GM12878 (cell line): Measurements from ENCODE around the gene FKBP3. TPM values are rescaled to one million over a fixed set of nuclear protein-coding genes. Genes with fewer than 3 reads are reported as not detected.

Experiments
- ATAC-seq: fragments of 200-7000 bp; cut with Tn5 transposase; 3 replicates; pipeline ENCODE4 v1.9.1; 2020; ENCODE audit warnings: mild to moderate bottlenecking, moderate library complexity
- BruUV-seq: library from RNA; stranded (reverse); fragments of 400-500 nt; replicated peaks from 2 replicates; lab custom pipeline; 2021; lab: Mats Ljungman, UMichigan
- CTCF ChIA-PET: fragments of 300-600 bp; sonication (Branson Sonifier 250); formaldehyde crosslinking; extraction: SDS; loops from one replicate; lab custom pipeline; 2021; ENCODE audit warnings: inconsistent platforms; lab: Yijun Ruan, JAX
- POLR2A ChIA-PET: fragments of 350-600 bp; formaldehyde crosslinking; extraction: SDS; loops from one replicate; lab custom pipeline; 2021; ENCODE audit warnings: inconsistent platforms; lab: Charles Lee
- RAD21 ChIA-PET: fragments of 300-600 bp; sonication (Branson Sonifier 250); formaldehyde crosslinking; loops from one replicate; lab custom pipeline; 2023; ENCODE audit warnings: antibody characterized with exemption; ENCODE audit not compliant: unreplicated experiment; lab: Charles Lee
- SMC1A ChIA-PET: fragments of 300-600 bp; sonication (Branson Sonifier 250); formaldehyde crosslinking; loops from one replicate; lab custom pipeline; 2023; ENCODE audit not compliant: unreplicated experiment, uncharacterized antibody; lab: Charles Lee
- DNase-seq: peaks from one replicate; pipeline ENCODE4 v3.0.0-alpha.2; 2011; ENCODE audit warnings: low read depth, low spot score
- FAIRE-seq: peaks from 3 replicates; lab custom pipeline; 2011; peaks lifted over from hg19 to GRCh38; lab: Jason Lieb, UNC
- H2AFZ ChIP-seq: 2 replicates; pipeline ENCODE4 v1.6.0; 2011; ENCODE audit warnings: low read depth, low read length, control low read depth; ENCODE audit not compliant: control insufficient read depth
- H3K27ac ChIP-seq: 2 replicates; pipeline ENCODE4 v1.5.1; 2011; ENCODE audit warnings: control low read depth; ENCODE audit not compliant: control insufficient read depth, insufficient read depth
- H3K27me3 ChIP-seq, 2 experiments: replicated peaks in 1 of 2; 2 replicates each; pipeline versions ENCODE4 v1.6.0 to v1.6.1; 2011; ENCODE audit warnings: low read length in 1 of 2; ENCODE audit not compliant: control insufficient read depth in 2 of 2, insufficient read depth in 2 of 2
- H3K36me3 ChIP-seq, 2 experiments: 2 replicates each; pipeline ENCODE4 v1.5.1; 2011; ENCODE audit warnings: low read length in 1 of 2; ENCODE audit not compliant: control insufficient read depth in 2 of 2, insufficient read depth in 2 of 2
- H3K4me1 ChIP-seq: 2 replicates; pipeline ENCODE4 v1.6.1; 2011; ENCODE audit warnings: mild to moderate bottlenecking, low read length, moderate library complexity, mixed read lengths; ENCODE audit not compliant: control insufficient read depth, insufficient read depth
- H3K4me2 ChIP-seq: 2 replicates; pipeline ENCODE4 v1.6.0; 2011; ENCODE audit warnings: control low read depth; ENCODE audit not compliant: control insufficient read depth, insufficient read depth
- H3K4me3 ChIP-seq: fragments of 200-600 bp; sonication (generic); 2 replicates; pipeline ENCODE4 v1.5.1; 2016
- H3K79me2 ChIP-seq: 2 replicates; pipeline ENCODE4 v1.6.0; 2011; ENCODE audit warnings: low read length; ENCODE audit not compliant: control insufficient read depth, insufficient read depth
- H3K9ac ChIP-seq: 2 replicates; pipeline ENCODE4 v1.8.0; 2011; ENCODE audit warnings: low read length, control low read depth, mixed read lengths; ENCODE audit not compliant: control insufficient read depth, insufficient read depth
- H3K9me3 ChIP-seq: replicated peaks from 3 replicates; pipeline ENCODE4 v1.5.1; 2011; ENCODE audit warnings: mild to moderate bottlenecking, low read length; ENCODE audit not compliant: control insufficient read depth, insufficient read depth
- H4K20me1 ChIP-seq: 2 replicates; pipeline ENCODE4 v1.6.0; 2011; ENCODE audit not compliant: control insufficient read depth, insufficient read depth
- SP1 ChIP-seq: IDR thresholded peaks from one replicate; pipeline ENCODE4 v1.6.1; 2011; ENCODE audit warnings: low read depth, low read length
- WGBS: methylation state at CpG from one replicate; pipeline ENCODE4 v1.1.6; 2016; ENCODE audit warnings: low lambda C conversion rate; ENCODE audit not compliant: insufficient replicate concordance, insufficient coverage; ENCODE audit errors: missing lambda C conversion rate; 5-methylcytosine and 5-hydroxymethylcytosine counted together
- in situ Hi-C: fragments of 300-500 bp; cut with MboI; formaldehyde crosslinking; loops from 9 replicates; pipeline ENCODE4 v1.14.3; 2018; ENCODE audit warnings: mixed read lengths
- intact Hi-C: fragments of 100-400 bp; cut with micrococcal nuclease; formaldehyde crosslinking; loops from one replicate; pipeline ENCODE4 v1.14.2; 2022; ENCODE audit not compliant: unreplicated experiment
- polyA plus RNA-seq, 11 experiments: library from polyadenylated mRNA; depleted of rRNA in 4 of 11; unstranded in 6 of 11; stranded (reverse) in 5 of 11; fragments of >200 nt; fragmentation: Nextera tagmentation in 4 of 11; fragmentation: Illumina TruSeq in 1 of 11; extraction: Ambion mirVana in 4 of 11; extraction: Trizol in 1 of 11; gene quantifications; 1 replicate in 1 of 11; 2 replicates in 10 of 11; pipeline versions ENCODE4 v1.2.1 to v1.2.3, GENCODE V29; 2011 to 2016; ENCODE audit warnings: inconsistent platforms in 2 of 11, missing spikeins in 2 of 11, low read depth in 1 of 11
- small RNA-seq: library from RNA; depleted of rRNA; stranded (forward); fragments of <200 nt; gene quantifications from one replicate; pipeline ENCODE3, GENCODE V24; 2014
- total RNA-seq, 4 experiments: library from RNA; depleted of rRNA in 3 of 4; stranded (reverse); fragments of >200 nt in 3 of 4; fragmentation: Illumina TruSeq in 1 of 4; extraction: Trizol in 1 of 4; gene quantifications; 2 replicates each; pipeline versions ENCODE4 v1.2.1 to v1.2.3, GENCODE V29; 2013 to 2021
- TF ChIP-seq, protein P1 (sequence below): fragments of 450-650 bp; IDR thresholded peaks from 2 replicates; pipeline ENCODE4 v1.6.1; 2017; ENCODE audit warnings: low read depth, mild to moderate bottlenecking, moderate library complexity
- TF ChIP-seq, protein P2 (sequence below): fragments of 450-650 bp; formaldehyde crosslinking; IDR thresholded peaks from 2 replicates; pipeline ENCODE4 v1.4.0; 2022; ENCODE audit warnings: mild to moderate bottlenecking, moderate library complexity

The FKBP3 gene
- total and polyA plus RNA-seq, 10 of the 15 experiments (the other 5 are each of a cell fraction or from before 2014, with no cell fraction given) = 67.2 to 218 (median 129) TPM

DNA sequence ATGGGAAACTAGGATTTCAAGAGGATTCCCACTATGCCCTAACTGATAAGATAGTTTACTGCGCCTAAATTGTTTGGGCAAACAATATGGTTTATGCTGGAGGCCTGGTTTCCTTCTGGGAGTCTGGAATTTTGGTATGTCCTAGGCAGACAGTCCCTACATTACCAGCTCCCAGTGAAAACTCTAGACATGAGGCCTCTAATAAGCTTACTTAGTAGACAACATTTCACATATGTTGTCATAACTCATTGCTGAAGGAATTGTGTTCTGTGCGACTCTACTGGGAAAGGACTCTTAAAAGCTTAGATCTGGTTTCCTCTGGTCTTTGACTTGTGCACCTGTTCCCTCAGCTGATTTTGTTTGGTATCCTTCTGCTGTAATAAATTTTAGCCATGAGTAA is 68.3 kb downstream of the FKBP3 start:
- CTCF ChIA-PET = interaction anchor here (0.9 to 1.3 kb wide), 2 partner anchors 9 to 13 kb away, joined by 3 read pairs; no protein-coding TSS in a partner anchor
- Histone ChIP-seq H3K36me3 (no peaks in the 10 kb centered on the region; a peak in 2 of 4 replicates), H3K9me3 (no peaks in the 10 kb centered on the region), H3K27me3 (no peaks in the 10 kb centered on the region), H2AFZ (no peak overlapping the region), H3K4me2 (no peak overlapping the region), H3K4me1 (no peaks in the 10 kb centered on the region), H3K79me2 (no peaks in the 10 kb centered on the region), H3K9ac (no peak overlapping the region), H3K27ac (no peak overlapping the region), H4K20me1 (no peaks in the 10 kb centered on the region), H3K4me3 (no peak overlapping the region)
- WGBS = 97% methylated on average over 2 of the region's 2 CpGs
- intact Hi-C loops (no loop called here), in situ Hi-C loops (no loop called here)
- ATAC-seq = no peak
- BruUV-seq = no TSS peak
- TF ChIP-seq SP1 = no peak
- TF ChIP-seq, protein P1, sequence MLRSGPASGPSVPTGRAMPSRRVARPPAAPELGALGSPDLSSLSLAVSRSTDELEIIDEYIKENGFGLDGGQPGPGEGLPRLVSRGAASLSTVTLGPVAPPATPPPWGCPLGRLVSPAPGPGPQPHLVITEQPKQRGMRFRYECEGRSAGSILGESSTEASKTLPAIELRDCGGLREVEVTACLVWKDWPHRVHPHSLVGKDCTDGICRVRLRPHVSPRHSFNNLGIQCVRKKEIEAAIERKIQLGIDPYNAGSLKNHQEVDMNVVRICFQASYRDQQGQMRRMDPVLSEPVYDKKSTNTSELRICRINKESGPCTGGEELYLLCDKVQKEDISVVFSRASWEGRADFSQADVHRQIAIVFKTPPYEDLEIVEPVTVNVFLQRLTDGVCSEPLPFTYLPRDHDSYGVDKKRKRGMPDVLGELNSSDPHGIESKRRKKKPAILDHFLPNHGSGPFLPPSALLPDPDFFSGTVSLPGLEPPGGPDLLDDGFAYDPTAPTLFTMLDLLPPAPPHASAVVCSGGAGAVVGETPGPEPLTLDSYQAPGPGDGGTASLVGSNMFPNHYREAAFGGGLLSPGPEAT = no peak
- TF ChIP-seq, protein P2, sequence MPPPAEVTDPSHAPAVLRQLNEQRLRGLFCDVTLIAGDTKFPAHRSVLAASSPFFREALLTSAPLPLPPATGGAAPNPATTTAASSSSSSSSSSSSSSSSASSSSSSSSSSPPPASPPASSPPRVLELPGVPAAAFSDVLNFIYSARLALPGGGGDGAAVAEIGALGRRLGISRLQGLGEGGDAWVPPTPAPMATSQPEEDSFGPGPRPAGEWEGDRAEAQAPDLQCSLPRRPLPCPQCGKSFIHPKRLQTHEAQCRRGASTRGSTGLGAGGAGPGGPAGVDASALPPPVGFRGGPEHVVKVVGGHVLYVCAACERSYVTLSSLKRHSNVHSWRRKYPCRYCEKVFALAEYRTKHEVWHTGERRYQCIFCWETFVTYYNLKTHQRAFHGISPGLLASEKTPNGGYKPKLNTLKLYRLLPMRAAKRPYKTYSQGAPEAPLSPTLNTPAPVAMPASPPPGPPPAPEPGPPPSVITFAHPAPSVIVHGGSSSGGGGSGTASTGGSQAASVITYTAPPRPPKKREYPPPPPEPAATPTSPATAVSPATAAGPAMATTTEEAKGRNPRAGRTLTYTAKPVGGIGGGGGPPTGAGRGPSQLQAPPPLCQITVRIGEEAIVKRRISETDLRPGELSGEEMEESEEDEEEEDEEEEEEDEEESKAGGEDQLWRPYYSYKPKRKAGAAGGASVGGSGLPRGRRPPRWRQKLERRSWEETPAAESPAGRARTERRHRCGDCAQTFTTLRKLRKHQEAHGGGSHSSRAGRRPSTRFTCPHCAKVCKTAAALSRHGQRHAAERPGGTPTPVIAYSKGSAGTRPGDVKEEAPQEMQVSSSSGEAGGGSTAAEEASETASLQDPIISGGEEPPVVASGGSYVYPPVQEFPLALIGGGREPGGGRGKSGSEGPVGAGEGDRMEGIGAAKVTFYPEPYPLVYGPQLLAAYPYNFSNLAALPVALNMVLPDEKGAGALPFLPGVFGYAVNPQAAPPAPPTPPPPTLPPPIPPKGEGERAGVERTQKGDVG (CRISPR knock-in tag) = no peak
- SMC1A ChIA-PET = interaction anchor here (0.6 to 2.2 kb wide), 4 partner anchors 10 to 103 kb away, joined by 3 to 4 read pairs (median 3); no protein-coding TSS in a partner anchor
- RAD21 ChIA-PET = no interaction called here
- POLR2A ChIA-PET = interaction anchor here (0.6 kb wide), 2 partner anchors 30 to 58 kb away, joined by 5 read pairs; no protein-coding TSS in a partner anchor
- no peak for FAIRE-seq
- DNase-seq = no peak

Small RNA genes lying within 50 kb of the gene (small RNA-seq; reads per million reads assigned to genes)
- not detected for gene RF00151
- 426 reads per million, percentile 99 among the genes with 10 or more reads in this experiment for gene SNORD127

Other genes starting within 250 kb of the FKBP3 start
- gene KLHL28, start 172.5 kb downstream of the FKBP3 start, total RNA-seq (2014; rRNA removed) = 4.0 and 4.5 TPM in 2 replicates
- gene KLHL28, start 172.5 kb downstream of the FKBP3 start, total RNA-seq (2014; rRNA removed; fragmentation: Illumina TruSeq; extraction: Trizol) = 6.4 and 7.1 TPM in 2 replicates
- gene KLHL28, start 172.5 kb downstream of the FKBP3 start, total RNA-seq (2021) = 6.5 and 6.6 TPM in 2 replicates
- gene KLHL28, start 172.5 kb downstream of the FKBP3 start, polyA plus RNA-seq (2011; rRNA removed) = 9.8 and 13.2 TPM in 2 replicates
- gene KLHL28, start 172.5 kb downstream of the FKBP3 start, polyA plus RNA-seq (2014; fragmentation: Illumina TruSeq; extraction: Trizol) = 5.5 and 6.1 TPM in 2 replicates
- 1 to 10 TPM; 4.3 to 9.3 TPM for gene KLHL28, start 172.5 kb downstream of the FKBP3 start, polyA plus RNA-seq (2014; fragmentation: Nextera tagmentation; extraction: Ambion mirVana)
- 1.7 and 2.7 TPM in 2 replicates for gene KLHL28, start 172.5 kb downstream of the FKBP3 start, polyA plus RNA-seq (2014; rRNA removed)
- gene KLHL28, start 172.5 kb downstream of the FKBP3 start, polyA plus RNA-seq (2016; fragmentation: Nextera tagmentation; extraction: Ambion mirVana) = 1 to 10 TPM; 3.2 to 6.3 TPM
- 7.2 and 7.4 TPM in 2 replicates for gene TOGARAM1, start 172.3 kb downstream of the FKBP3 start, total RNA-seq (2014; rRNA removed)
- 10.6 and 11.4 TPM in 2 replicates for gene TOGARAM1, start 172.3 kb downstream of the FKBP3 start, total RNA-seq (2014; rRNA removed; fragmentation: Illumina TruSeq; extraction: Trizol)
- 5.9 and 7.7 TPM in 2 replicates for gene TOGARAM1, start 172.3 kb downstream of the FKBP3 start, total RNA-seq (2021)
- 14.4 and 21.6 TPM in 2 replicates for gene TOGARAM1, start 172.3 kb downstream of the FKBP3 start, polyA plus RNA-seq (2011; rRNA removed)
- gene TOGARAM1, start 172.3 kb downstream of the FKBP3 start, polyA plus RNA-seq (2014; fragmentation: Illumina TruSeq; extraction: Trizol) = 10.5 and 14.1 TPM in 2 replicates
- gene TOGARAM1, start 172.3 kb downstream of the FKBP3 start, polyA plus RNA-seq (2014; fragmentation: Nextera tagmentation; extraction: Ambion mirVana) = 1 to 10 TPM; 2.1 to 2.6 TPM
- 3.7 and 4.3 TPM in 2 replicates for gene TOGARAM1, start 172.3 kb downstream of the FKBP3 start, polyA plus RNA-seq (2014; rRNA removed)
- 1 to 10 TPM; 7.2 to 7.6 TPM for gene TOGARAM1, start 172.3 kb downstream of the FKBP3 start, polyA plus RNA-seq (2016; fragmentation: Nextera tagmentation; extraction: Ambion mirVana)
- gene PRPF39, start 50.4 kb downstream of the FKBP3 start, total RNA-seq (2014; rRNA removed) = 34.6 and 46.8 TPM in 2 replicates
- gene PRPF39, start 50.4 kb downstream of the FKBP3 start, total RNA-seq (2014; rRNA removed; fragmentation: Illumina TruSeq; extraction: Trizol) = 41.0 and 43.8 TPM in 2 replicates
- 41.7 and 43.2 TPM in 2 replicates for gene PRPF39, start 50.4 kb downstream of the FKBP3 start, total RNA-seq (2021)
- gene PRPF39, start 50.4 kb downstream of the FKBP3 start, polyA plus RNA-seq (2011; rRNA removed) = 91.7 and 114 TPM in 2 replicates
- 39.3 and 56.1 TPM in 2 replicates for gene PRPF39, start 50.4 kb downstream of the FKBP3 start, polyA plus RNA-seq (2014; fragmentation: Illumina TruSeq; extraction: Trizol)
- gene PRPF39, start 50.4 kb downstream of the FKBP3 start, polyA plus RNA-seq (2014; fragmentation: Nextera tagmentation; extraction: Ambion mirVana) = 10 to 100 TPM; 22.1 to 22.3 TPM
- 43.7 and 43.8 TPM in 2 replicates for gene PRPF39, start 50.4 kb downstream of the FKBP3 start, polyA plus RNA-seq (2014; rRNA removed)
- gene PRPF39, start 50.4 kb downstream of the FKBP3 start, polyA plus RNA-seq (2016; fragmentation: Nextera tagmentation; extraction: Ambion mirVana) = 10 to 100 TPM; 32.7 to 33.7 TPM
- gene FANCM, start 1.4 kb upstream of the FKBP3 start, total RNA-seq (2014; rRNA removed) = 10.2 and 12.0 TPM in 2 replicates
- 14.3 and 14.6 TPM in 2 replicates for gene FANCM, start 1.4 kb upstream of the FKBP3 start, total RNA-seq (2014; rRNA removed; fragmentation: Illumina TruSeq; extraction: Trizol)
- gene FANCM, start 1.4 kb upstream of the FKBP3 start, total RNA-seq (2021) = 11.4 and 13.0 TPM in 2 replicates
- 9.8 and 17.1 TPM in 2 replicates for gene FANCM, start 1.4 kb upstream of the FKBP3 start, polyA plus RNA-seq (2011; rRNA removed)
- gene FANCM, start 1.4 kb upstream of the FKBP3 start, polyA plus RNA-seq (2014; fragmentation: Illumina TruSeq; extraction: Trizol) = 7.9 and 8.7 TPM in 2 replicates
- gene FANCM, start 1.4 kb upstream of the FKBP3 start, polyA plus RNA-seq (2014; fragmentation: Nextera tagmentation; extraction: Ambion mirVana) = 1 to 10 TPM; 6.4 to 7.7 TPM
- 7.8 and 9.7 TPM in 2 replicates for gene FANCM, start 1.4 kb upstream of the FKBP3 start, polyA plus RNA-seq (2014; rRNA removed)
- 10 to 100 TPM; 14.0 to 17.6 TPM for gene FANCM, start 1.4 kb upstream of the FKBP3 start, polyA plus RNA-seq (2016; fragmentation: Nextera tagmentation; extraction: Ambion mirVana)
- gene MIS18BP1, start 118.7 kb upstream of the FKBP3 start, total RNA-seq (2014; rRNA removed) = 46.1 and 61.8 TPM in 2 replicates
- gene MIS18BP1, start 118.7 kb upstream of the FKBP3 start, total RNA-seq (2014; rRNA removed; fragmentation: Illumina TruSeq; extraction: Trizol) = 79.9 and 88.0 TPM in 2 replicates
- 42.8 and 47.2 TPM in 2 replicates for gene MIS18BP1, start 118.7 kb upstream of the FKBP3 start, total RNA-seq (2021)
- 69.0 and 141 TPM in 2 replicates for gene MIS18BP1, start 118.7 kb upstream of the FKBP3 start, polyA plus RNA-seq (2011; rRNA removed)
- gene MIS18BP1, start 118.7 kb upstream of the FKBP3 start, polyA plus RNA-seq (2014; fragmentation: Illumina TruSeq; extraction: Trizol) = 63.5 and 75.8 TPM in 2 replicates
- gene MIS18BP1, start 118.7 kb upstream of the FKBP3 start, polyA plus RNA-seq (2014; fragmentation: Nextera tagmentation; extraction: Ambion mirVana) = 10 to 100 TPM; 16.9 to 17.7 TPM
- gene MIS18BP1, start 118.7 kb upstream of the FKBP3 start, polyA plus RNA-seq (2014; rRNA removed) = 32.9 and 50.4 TPM in 2 replicates
- gene MIS18BP1, start 118.7 kb upstream of the FKBP3 start, polyA plus RNA-seq (2016; fragmentation: Nextera tagmentation; extraction: Ambion mirVana) = 10 to 100 TPM; 81.5 to 88.9 TPM